CD4-positive, alpha-beta T cell (primary cell): ENCODE data around the gene SENP7. TPM values are rescaled to one million over a fixed set of nuclear protein-coding genes. Genes with fewer than 3 reads are reported as not detected.
A peak's percentile ranks its signal among the peaks of the same experiment; 100 is the strongest.

Experiments
- ATAC-seq: fragments of 200-7000 bp; cut with Tn5 transposase; one replicate; pipeline ENCODE4 v1.10.0; 2022; ENCODE audit warnings: mild to moderate bottlenecking; ENCODE audit not compliant: poor library complexity
- CTCF ChIA-PET: fragments of 350-600 bp; sonication (Branson Sonifier 250); formaldehyde crosslinking; loops from one replicate; lab custom pipeline; 2021; ENCODE audit warnings: antibody characterized with exemption, inconsistent platforms; lab: Charles Lee
- POLR2A ChIA-PET: fragments of 350-600 bp; sonication (Branson Sonifier 250); formaldehyde crosslinking; loops from one replicate; lab custom pipeline; 2021; ENCODE audit warnings: antibody characterized with exemption, inconsistent platforms; lab: Charles Lee
- DNase-seq, 14 experiments: peaks; one replicate each; pipeline ENCODE4 v3.0.0-alpha.2; 2013 to 2020; ENCODE audit warnings: mixed read lengths in 2 of 14
- H3K27ac ChIP-seq, 2 donors: one replicate each; pipeline versions ENCODE4 v1.5.1 to v1.7.0; 2013; ENCODE audit warnings: low read length in 2 of 2, low read depth in 1 of 2, mild to moderate bottlenecking in 1 of 2
- H3K27me3 ChIP-seq, 2 experiments: 1 replicate in 1 of 2; 2 replicates in 1 of 2; pipeline versions ENCODE4 v1.6.1 to v1.7.0; 2013; ENCODE audit warnings: low read length in 2 of 2, control low read depth in 1 of 2, mild to moderate bottlenecking in 1 of 2, moderate library complexity in 1 of 2; ENCODE audit not compliant: insufficient read depth in 2 of 2, control insufficient read depth in 1 of 2
- H3K36me3 ChIP-seq: one replicate; pipeline ENCODE4 v1.6.1; 2013; ENCODE audit warnings: low read length, control low read depth; ENCODE audit not compliant: insufficient read depth
- H3K4me1 ChIP-seq: one replicate; pipeline ENCODE4 v1.6.1; 2013; ENCODE audit warnings: low read length, control low read depth; ENCODE audit not compliant: insufficient read depth
- H3K4me3 ChIP-seq: one replicate; pipeline ENCODE4 v1.5.1; 2013; ENCODE audit warnings: mild to moderate bottlenecking, low read length, moderate library complexity
- H3K9me3 ChIP-seq, 2 experiments: 1 replicate in 1 of 2; 2 replicates in 1 of 2; pipeline versions ENCODE4 v1.6.1 to v1.7.0; 2013; ENCODE audit warnings: low read length in 2 of 2, mild to moderate bottlenecking in 2 of 2, control low read depth in 1 of 2, moderate library complexity in 1 of 2; ENCODE audit not compliant: control insufficient read depth in 1 of 2, insufficient read depth in 1 of 2
- H3K27ac Mint-ChIP-seq: one replicate; pipeline ENCODE4 v1.8.0; 2020; ENCODE audit warnings: mixed read lengths
- H3K27me3 Mint-ChIP-seq: one replicate; pipeline ENCODE4 v1.8.0; 2021; ENCODE audit warnings: mixed read lengths
- H3K36me3 Mint-ChIP-seq: one replicate; pipeline ENCODE4 v1.8.0; 2021; ENCODE audit warnings: low read depth, mixed read lengths
- H3K4me1 Mint-ChIP-seq: one replicate; pipeline ENCODE4 v1.8.0; 2021; ENCODE audit warnings: low read depth, mixed read lengths
- H3K4me3 Mint-ChIP-seq: one replicate; pipeline ENCODE4 v1.8.0; 2020; ENCODE audit warnings: mild to moderate bottlenecking, mixed read lengths
- H3K9me3 Mint-ChIP-seq: one replicate; pipeline ENCODE4 v1.8.0; 2020; ENCODE audit warnings: mixed read lengths
- intact Hi-C, 2 experiments: fragments of 100-400 bp; cut with DNase I in 1 of 2; cut with micrococcal nuclease in 1 of 2; formaldehyde crosslinking; loops; one replicate each; pipeline versions ENCODE4 v1.15.1 to v1.9.0; 2023 to 2025; cut with DNase I, micrococcal nuclease
- total RNA-seq, 174 experiments: library from RNA in 2 of 174; stranded (reverse) in 2 of 174; gene quantifications; one replicate each; pipeline ENCODE4 v1.2.3 and lab custom pipeline; 2021 to 2026
- TF ChIP-seq, protein P1 (sequence below): fragments of 200-600 bp; IDR thresholded peaks from one replicate; pipeline ENCODE4 v1.8.0; 2022; ENCODE audit warnings: antibody characterized with exemption, mild to moderate bottlenecking

The SENP7 gene
- total RNA-seq, 2 experiments from 2014 or later, result 37.5 to 39.3 TPM

DNA sequence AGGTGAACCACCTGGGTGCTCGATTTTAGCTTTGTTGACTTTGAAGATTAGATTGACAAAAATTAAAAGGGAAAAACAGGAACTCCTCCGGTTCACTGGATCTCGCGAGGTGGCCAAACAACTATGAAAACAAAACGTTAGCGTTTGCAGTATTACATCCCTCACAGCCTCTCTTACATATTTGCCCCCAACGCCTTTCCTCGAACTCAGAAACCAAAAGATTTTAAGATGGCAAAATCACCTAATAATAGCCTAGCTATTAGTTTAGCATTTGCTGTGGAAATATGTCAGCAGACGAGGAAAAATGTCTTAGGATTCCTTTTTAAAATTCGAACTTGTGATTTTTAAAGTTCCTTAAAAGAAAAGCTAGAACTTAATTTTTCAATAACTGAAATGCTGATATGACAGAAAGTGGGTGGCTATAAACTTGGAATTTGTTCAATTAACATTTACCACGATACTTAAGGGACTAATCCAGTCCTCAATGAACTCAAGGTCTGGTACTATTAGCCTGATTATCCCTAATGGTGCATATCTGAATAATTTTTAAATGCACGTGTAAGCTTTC, 491 bp upstream of the SENP7 start:
- no peak for ATAC-seq

GRCh38 chr3:101512396-101512645, 691 bp downstream of the SENP7 start:
- Histone ChIP-seq H3K36me3 (no peaks in the 10 kb centered on the region), H3K9me3 (peaks cover 0 to 3% of the 10 kb centered on the region in 2 experiments), H3K27me3 (no peaks in the 10 kb centered on the region), H3K4me3 (peak overlapping the region; percentile 68), H3K4me1 (peaks cover 22% of the 10 kb centered on the region), H3K27ac (peak overlapping the region; percentile 87 to 88)
- H3K4me3 Mint-ChIP-seq, result peak overlapping the region; percentile 99
- ChIA-PET CTCF (interaction anchor here (1.1 to 3.0 kb wide), 3 partner anchors 9 to 61 kb away, joined by 3 to 9 read pairs (median 4); partner anchors contain the start of gene PCNP), POLR2A (interaction anchor here (0.7 to 5.4 kb wide), 15 partner anchors 9 to 212 kb away, joined by 3 to 47 read pairs (median 5); partner anchors contain the start of genes CEP97, PCNP and TRMT10C)
- peaks cover 65% of the 10 kb centered on the region for H3K4me1 Mint-ChIP-seq
- no peaks in the 10 kb centered on the region for H3K27me3 Mint-ChIP-seq
- intact Hi-C loops, result loop anchor here (2.0 to 5.0 kb wide), 4 partner anchors 18 to 60 kb away; partner anchors contain the start of gene TRMT10C (in 1 of the 2)
- TF ChIP-seq, protein P1, sequence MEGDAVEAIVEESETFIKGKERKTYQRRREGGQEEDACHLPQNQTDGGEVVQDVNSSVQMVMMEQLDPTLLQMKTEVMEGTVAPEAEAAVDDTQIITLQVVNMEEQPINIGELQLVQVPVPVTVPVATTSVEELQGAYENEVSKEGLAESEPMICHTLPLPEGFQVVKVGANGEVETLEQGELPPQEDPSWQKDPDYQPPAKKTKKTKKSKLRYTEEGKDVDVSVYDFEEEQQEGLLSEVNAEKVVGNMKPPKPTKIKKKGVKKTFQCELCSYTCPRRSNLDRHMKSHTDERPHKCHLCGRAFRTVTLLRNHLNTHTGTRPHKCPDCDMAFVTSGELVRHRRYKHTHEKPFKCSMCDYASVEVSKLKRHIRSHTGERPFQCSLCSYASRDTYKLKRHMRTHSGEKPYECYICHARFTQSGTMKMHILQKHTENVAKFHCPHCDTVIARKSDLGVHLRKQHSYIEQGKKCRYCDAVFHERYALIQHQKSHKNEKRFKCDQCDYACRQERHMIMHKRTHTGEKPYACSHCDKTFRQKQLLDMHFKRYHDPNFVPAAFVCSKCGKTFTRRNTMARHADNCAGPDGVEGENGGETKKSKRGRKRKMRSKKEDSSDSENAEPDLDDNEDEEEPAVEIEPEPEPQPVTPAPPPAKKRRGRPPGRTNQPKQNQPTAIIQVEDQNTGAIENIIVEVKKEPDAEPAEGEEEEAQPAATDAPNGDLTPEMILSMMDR, result no peak
- H3K27ac Mint-ChIP-seq, result peak overlapping the region; percentile 96
- H3K36me3 Mint-ChIP-seq, result peaks cover 34% of the 10 kb centered on the region
- H3K9me3 Mint-ChIP-seq, result no peaks in the 10 kb centered on the region
- ATAC-seq (peak; percentile 65), DNase-seq (peak in 6 of 14 experiments; percentile 30 to 59 (median 36))

More for the DNA sequence above, 491 bp upstream of the SENP7 start:
- Histone ChIP-seq H3K27ac (peak overlapping the region; percentile 87 to 88), H3K9me3 (no peaks in the 10 kb centered on the region), H3K36me3 (no peaks in the 10 kb centered on the region), H3K27me3 (no peaks in the 10 kb centered on the region), H3K4me3 (peak overlapping the region; percentile 68), H3K4me1 (peaks cover 26% of the 10 kb centered on the region)
- Mint-ChIP-seq H3K36me3 (peaks cover 24% of the 10 kb centered on the region), H3K27me3 (no peaks in the 10 kb centered on the region), H3K9me3 (no peaks in the 10 kb centered on the region), H3K27ac (peak overlapping the region; percentile 96), H3K4me3 (peak overlapping the region; percentile 99), H3K4me1 (peaks cover 63% of the 10 kb centered on the region)
- TF ChIP-seq, protein P1, result no peak
- ChIA-PET CTCF (interaction anchor here (0.6 kb wide), 1 partner anchor 60 kb away, joined by 3 read pairs; the partner anchor contains the start of gene PCNP), POLR2A (interaction anchor here (0.8 to 5.4 kb wide), 16 partner anchors 8 to 211 kb away, joined by 3 to 47 read pairs (median 5); partner anchors contain the start of genes CEP97, PCNP and TRMT10C)
- intact Hi-C loops, result loop anchor here (1.0 to 5.0 kb wide), 5 partner anchors 17 to 59 kb away; partner anchors contain the start of gene TRMT10C (in 2 of the 2)
- DNase-seq, result no peak

GRCh38 chr3:101509811-101510210, 3.2 kb downstream of the SENP7 start:
- POLR2A ChIA-PET, result interaction anchor here (0.9 to 5.4 kb wide), 4 partner anchors 9 to 64 kb away, joined by 4 to 47 read pairs (median 10); partner anchors contain the start of gene PCNP
- no peaks in the 10 kb centered on the region for H3K27me3 Mint-ChIP-seq

More at GRCh38 chr3:101509811-101510210, 3.2 kb downstream of the SENP7 start:
- Mint-ChIP-seq H3K9me3 (no peaks in the 10 kb centered on the region), H3K27ac (peak overlapping the region; percentile 96), H3K36me3 (peaks cover 55% of the 10 kb centered on the region), H3K4me3 (peak overlapping the region; percentile 99), H3K4me1 (peaks cover 83% of the 10 kb centered on the region)
- CTCF ChIA-PET, result interaction anchor here (1.5 to 3.0 kb wide), 2 partner anchors 11 to 64 kb away, joined by 3 to 9 read pairs; partner anchors contain the start of gene PCNP
- ATAC-seq (no peak), DNase-seq (no peak)
- Histone ChIP-seq H3K27me3 (no peaks in the 10 kb centered on the region), H3K4me3 (no peak overlapping the region), H3K27ac (no peak overlapping the region), H3K4me1 (peaks cover 21% of the 10 kb centered on the region), H3K36me3 (peaks cover 5% of the 10 kb centered on the region), H3K9me3 (peaks cover 0 to 3% of the 10 kb centered on the region in 2 experiments)
- intact Hi-C loops, result loop anchor here (5.0 kb wide), 2 partner anchors 43 to 48 kb away; no protein-coding TSS in a partner anchor
- TF ChIP-seq, protein P1, result no peak
